HepG2 (cell line): Measurements from ENCODE around the gene CRLF1. TPM values are rescaled to one million over a fixed set of nuclear protein-coding genes. Genes with fewer than 3 reads are reported as not detected.

Source experiments
- CREBL2 ChIP-seq: sonication (generic); formaldehyde crosslinking; IDR thresholded peaks from 2 replicates; pipeline ENCODE4 v1.8.1; 2023; ENCODE audit warnings: missing genetic modification reagents, mild to moderate bottlenecking, borderline replicate concordance
- GFI1 ChIP-seq: sonication (generic); formaldehyde crosslinking; IDR thresholded peaks from 2 replicates; pipeline ENCODE4 v1.5.0; 2020; ENCODE audit warnings: missing genetic modification reagents, mild to moderate bottlenecking, borderline replicate concordance
- HOXA3 ChIP-seq: sonication (generic); formaldehyde crosslinking; IDR thresholded peaks from 2 replicates; pipeline ENCODE4 v1.5.0; 2020; ENCODE audit warnings: missing genetic modification reagents
- JUND ChIP-seq: sonication (generic); formaldehyde crosslinking; IDR thresholded peaks from 2 replicates; pipeline ENCODE4 v1.8.0; 2022; ENCODE audit warnings: mild to moderate bottlenecking, missing genetic modification reagents
- KMT2B ChIP-seq: IDR thresholded peaks from 2 replicates; pipeline ENCODE4 v1.6.1; 2016; ENCODE audit warnings: missing genetic modification reagents, missing compliant biosample characterization
- NFATC3 ChIP-seq: sonication (generic); formaldehyde crosslinking; IDR thresholded peaks from 2 replicates; pipeline ENCODE4 v1.5.1; 2020; ENCODE audit warnings: mild to moderate bottlenecking, missing genetic modification reagents
- NFIB ChIP-seq: sonication (generic); formaldehyde crosslinking; IDR thresholded peaks from 2 replicates; pipeline ENCODE4 v1.9.0; 2021; ENCODE audit warnings: missing genetic modification reagents, mild to moderate bottlenecking, borderline replicate concordance
- ZC3H4 ChIP-seq: sonication (generic); formaldehyde crosslinking; IDR thresholded peaks from 2 replicates; pipeline ENCODE4 v1.4.0; 2020; ENCODE audit warnings: missing genetic modification reagents, borderline replicate concordance
- ZFP36 ChIP-seq: fragments of 150-350 bp; IDR thresholded peaks from 2 replicates; pipeline ENCODE4 v1.6.1; 2018; ENCODE audit warnings: borderline replicate concordance, low read length, low read depth; ENCODE audit not compliant: partially characterized antibody
- ZFP62 ChIP-seq: sonication (generic); formaldehyde crosslinking; IDR thresholded peaks from 2 replicates; pipeline ENCODE4 v1.4.0; 2020; ENCODE audit warnings: missing genetic modification reagents
- ZNF350 ChIP-seq: sonication (generic); formaldehyde crosslinking; IDR thresholded peaks from 2 replicates; pipeline ENCODE4 v1.4.0; 2020; ENCODE audit warnings: mild to moderate bottlenecking, low read depth, missing genetic modification reagents, borderline replicate concordance
- ZNF563 ChIP-seq: sonication (generic); formaldehyde crosslinking; IDR thresholded peaks from 2 replicates; pipeline ENCODE4 v1.8.0; 2022; ENCODE audit warnings: mild to moderate bottlenecking, moderate library complexity, missing genetic modification reagents
- ZNF609 ChIP-seq: sonication (generic); formaldehyde crosslinking; IDR thresholded peaks from 2 replicates; pipeline ENCODE4 v1.4.0; 2020; ENCODE audit warnings: mild to moderate bottlenecking, missing genetic modification reagents, borderline replicate concordance
- ZNF839 ChIP-seq: sonication (generic); formaldehyde crosslinking; IDR thresholded peaks from 2 replicates; pipeline ENCODE4 v1.4.0; 2020; ENCODE audit warnings: missing genetic modification reagents, mild to moderate bottlenecking, borderline replicate concordance
- polyA plus RNA-seq, 8 experiments: library from polyadenylated mRNA; depleted of rRNA in 3 of 8; stranded (reverse) in 7 of 8; unstranded in 1 of 8; fragments of >200 nt; fragmentation: Illumina TruSeq in 4 of 8; extraction: Trizol in 4 of 8; gene quantifications; 2 replicates each; pipeline versions ENCODE4 v1.2.1 to v1.2.3, GENCODE V29; 2011 to 2016; ENCODE audit warnings: low read depth in 4 of 8, missing spikeins in 1 of 8, mixed read lengths in 1 of 8; ENCODE audit not compliant: insufficient read depth in 1 of 8
- total RNA-seq, 5 experiments: library from RNA; depleted of rRNA; stranded (reverse); fragments of >200 nt; fragmentation: Illumina TruSeq; extraction: Trizol; gene quantifications; 2 replicates each; pipeline ENCODE4 v1.2.3, GENCODE V29; 2016; ENCODE audit warnings: low read depth in 1 of 5
- TF ChIP-seq, protein P1 (sequence below): sonication (generic); formaldehyde crosslinking; IDR thresholded peaks from 2 replicates; pipeline ENCODE4 v1.5.0; 2020; ENCODE audit warnings: missing genetic modification reagents
- TF ChIP-seq, protein P2 (sequence below): sonication (generic); formaldehyde crosslinking; IDR thresholded peaks from 2 replicates; pipeline ENCODE4 v1.4.0; 2020; ENCODE audit warnings: missing genetic modification reagents
- TF ChIP-seq, protein P3 (sequence below): sonication (generic); formaldehyde crosslinking; IDR thresholded peaks from 2 replicates; pipeline ENCODE4 v1.4.0; 2020; ENCODE audit warnings: mild to moderate bottlenecking, missing genetic modification reagents

The CRLF1 gene
- total and polyA plus RNA-seq, 2 of the 13 experiments (the other 11 are each of a cell fraction or from before 2014, with no cell fraction given): 217 to 296 TPM

- TF ChIP-seq ZNF609 (CRISPR knock-in tag): peak; percentile 84
- TF ChIP-seq, protein P1, sequence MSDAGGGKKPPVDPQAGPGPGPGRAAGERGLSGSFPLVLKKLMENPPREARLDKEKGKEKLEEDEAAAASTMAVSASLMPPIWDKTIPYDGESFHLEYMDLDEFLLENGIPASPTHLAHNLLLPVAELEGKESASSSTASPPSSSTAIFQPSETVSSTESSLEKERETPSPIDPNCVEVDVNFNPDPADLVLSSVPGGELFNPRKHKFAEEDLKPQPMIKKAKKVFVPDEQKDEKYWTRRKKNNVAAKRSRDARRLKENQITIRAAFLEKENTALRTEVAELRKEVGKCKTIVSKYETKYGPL (CRISPR knock-in tag): peak; percentile 85; the same call in 1 of the 2 replicates
- 0 out of 2 replicates have a peak, but pooled peaks have one; percentile 16 for TF ChIP-seq NFIB (CRISPR knock-in tag)
- peak; percentile 40; the same call in 1 of the 2 replicates for TF ChIP-seq GFI1
- TF ChIP-seq NFATC3: peak; percentile 21; the same call in 1 of the 2 replicates
- TF ChIP-seq JUND (CRISPR knock-in tag): peak; percentile 71; the same call in 1 of the 2 replicates
- TF ChIP-seq ZC3H4 (CRISPR knock-in tag): peak; percentile 75; the same call in 1 of the 2 replicates
- TF ChIP-seq HOXA3 (CRISPR knock-in tag): peak; percentile 91
- TF ChIP-seq KMT2B (CRISPR knock-in tag): 0 out of 2 replicates have a peak, but pooled peaks have one; percentile 25
- TF ChIP-seq, protein P2, sequence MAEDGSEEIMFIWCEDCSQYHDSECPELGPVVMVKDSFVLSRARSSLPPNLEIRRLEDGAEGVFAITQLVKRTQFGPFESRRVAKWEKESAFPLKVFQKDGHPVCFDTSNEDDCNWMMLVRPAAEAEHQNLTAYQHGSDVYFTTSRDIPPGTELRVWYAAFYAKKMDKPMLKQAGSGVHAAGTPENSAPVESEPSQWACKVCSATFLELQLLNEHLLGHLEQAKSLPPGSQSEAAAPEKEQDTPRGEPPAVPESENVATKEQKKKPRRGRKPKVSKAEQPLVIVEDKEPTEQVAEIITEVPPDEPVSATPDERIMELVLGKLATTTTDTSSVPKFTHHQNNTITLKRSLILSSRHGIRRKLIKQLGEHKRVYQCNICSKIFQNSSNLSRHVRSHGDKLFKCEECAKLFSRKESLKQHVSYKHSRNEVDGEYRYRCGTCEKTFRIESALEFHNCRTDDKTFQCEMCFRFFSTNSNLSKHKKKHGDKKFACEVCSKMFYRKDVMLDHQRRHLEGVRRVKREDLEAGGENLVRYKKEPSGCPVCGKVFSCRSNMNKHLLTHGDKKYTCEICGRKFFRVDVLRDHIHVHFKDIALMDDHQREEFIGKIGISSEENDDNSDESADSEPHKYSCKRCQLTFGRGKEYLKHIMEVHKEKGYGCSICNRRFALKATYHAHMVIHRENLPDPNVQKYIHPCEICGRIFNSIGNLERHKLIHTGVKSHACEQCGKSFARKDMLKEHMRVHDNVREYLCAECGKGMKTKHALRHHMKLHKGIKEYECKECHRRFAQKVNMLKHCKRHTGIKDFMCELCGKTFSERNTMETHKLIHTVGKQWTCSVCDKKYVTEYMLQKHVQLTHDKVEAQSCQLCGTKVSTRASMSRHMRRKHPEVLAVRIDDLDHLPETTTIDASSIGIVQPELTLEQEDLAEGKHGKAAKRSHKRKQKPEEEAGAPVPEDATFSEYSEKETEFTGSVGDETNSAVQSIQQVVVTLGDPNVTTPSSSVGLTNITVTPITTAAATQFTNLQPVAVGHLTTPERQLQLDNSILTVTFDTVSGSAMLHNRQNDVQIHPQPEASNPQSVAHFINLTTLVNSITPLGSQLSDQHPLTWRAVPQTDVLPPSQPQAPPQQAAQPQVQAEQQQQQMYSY (CRISPR knock-in tag): peak; percentile 75
- TF ChIP-seq ZNF563 (CRISPR knock-in tag): peak; percentile 94; the same call in 1 of the 2 replicates
- TF ChIP-seq ZFP36: no peak
- no peak for TF ChIP-seq ZFP62 (CRISPR knock-in tag)
- TF ChIP-seq CREBL2: peak; percentile 93; the same call in 1 of the 2 replicates
- TF ChIP-seq, protein P3, sequence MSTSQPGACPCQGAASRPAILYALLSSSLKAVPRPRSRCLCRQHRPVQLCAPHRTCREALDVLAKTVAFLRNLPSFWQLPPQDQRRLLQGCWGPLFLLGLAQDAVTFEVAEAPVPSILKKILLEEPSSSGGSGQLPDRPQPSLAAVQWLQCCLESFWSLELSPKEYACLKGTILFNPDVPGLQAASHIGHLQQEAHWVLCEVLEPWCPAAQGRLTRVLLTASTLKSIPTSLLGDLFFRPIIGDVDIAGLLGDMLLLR (CRISPR knock-in tag): peak; percentile 98
- peak; percentile 59; the same call in 1 of the 2 replicates for TF ChIP-seq ZNF350 (CRISPR knock-in tag)
- peak; percentile 88; the same call in 1 of the 2 replicates for TF ChIP-seq ZNF839 (CRISPR knock-in tag)
Observed at GRCh38 chr19:18589380-18590272, 17.0 kb downstream of the CRLF1 start (continued).
